ENCODE data around the gene SLC13A2. TPM values are rescaled to one million over a fixed set of nuclear protein-coding genes. Genes with fewer than 3 reads are reported as not detected.

SLC13A2 gene
- total and polyA plus RNA-seq, 11 donors: 0.03 TPM; not detected in 10

DNA sequence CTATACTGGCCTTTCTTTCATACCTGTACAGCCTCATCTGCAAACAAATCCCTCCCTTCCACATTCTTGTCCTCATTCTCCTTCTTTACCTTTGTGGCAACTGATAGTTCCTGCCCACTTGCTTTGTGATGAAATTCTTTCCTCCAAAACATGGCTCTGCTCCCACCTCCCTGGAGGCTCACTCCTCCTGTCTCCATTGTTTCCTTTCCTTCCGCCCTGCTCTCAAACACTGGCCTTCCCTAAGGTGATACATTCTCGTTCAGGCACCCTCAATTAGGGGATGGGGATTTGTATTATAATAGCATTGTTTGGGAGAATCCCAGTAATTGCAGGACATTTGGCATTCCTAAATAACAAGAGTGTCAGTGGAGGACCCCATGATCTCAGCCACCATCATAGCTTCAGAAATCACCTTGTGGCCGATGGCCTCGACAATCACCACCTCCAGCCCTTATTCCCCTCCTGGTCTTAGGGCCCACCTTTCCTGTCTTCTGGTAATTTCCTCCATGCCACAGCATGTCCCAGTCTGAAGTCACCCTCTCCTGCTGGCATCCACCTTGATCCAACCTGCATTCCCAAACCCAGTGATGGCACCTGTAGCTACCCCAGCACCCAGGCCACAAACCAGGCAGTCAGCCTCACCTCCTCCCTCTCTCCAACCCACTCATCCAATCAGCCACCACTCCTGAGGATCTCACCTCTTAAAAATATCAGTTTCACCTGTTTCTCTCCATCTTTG is 71.1 kb downstream of the SLC13A2 start:
- H3K4me3 ChIP-seq: no peak overlapping the region
- H3K4me1 ChIP-seq: peaks cover 0 to 18% (median under 1%) of the 10 kb centered on the region in 12 donors
- H3K36me3 ChIP-seq: peaks cover 0 to 12% (median 6%) of the 10 kb centered on the region in 9 donors
- no peak for TF ChIP-seq POLR2A (IDR thresholded peaks at IDR 0.05)
- TF ChIP-seq, protein P1, sequence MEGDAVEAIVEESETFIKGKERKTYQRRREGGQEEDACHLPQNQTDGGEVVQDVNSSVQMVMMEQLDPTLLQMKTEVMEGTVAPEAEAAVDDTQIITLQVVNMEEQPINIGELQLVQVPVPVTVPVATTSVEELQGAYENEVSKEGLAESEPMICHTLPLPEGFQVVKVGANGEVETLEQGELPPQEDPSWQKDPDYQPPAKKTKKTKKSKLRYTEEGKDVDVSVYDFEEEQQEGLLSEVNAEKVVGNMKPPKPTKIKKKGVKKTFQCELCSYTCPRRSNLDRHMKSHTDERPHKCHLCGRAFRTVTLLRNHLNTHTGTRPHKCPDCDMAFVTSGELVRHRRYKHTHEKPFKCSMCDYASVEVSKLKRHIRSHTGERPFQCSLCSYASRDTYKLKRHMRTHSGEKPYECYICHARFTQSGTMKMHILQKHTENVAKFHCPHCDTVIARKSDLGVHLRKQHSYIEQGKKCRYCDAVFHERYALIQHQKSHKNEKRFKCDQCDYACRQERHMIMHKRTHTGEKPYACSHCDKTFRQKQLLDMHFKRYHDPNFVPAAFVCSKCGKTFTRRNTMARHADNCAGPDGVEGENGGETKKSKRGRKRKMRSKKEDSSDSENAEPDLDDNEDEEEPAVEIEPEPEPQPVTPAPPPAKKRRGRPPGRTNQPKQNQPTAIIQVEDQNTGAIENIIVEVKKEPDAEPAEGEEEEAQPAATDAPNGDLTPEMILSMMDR (IDR thresholded peaks at IDR 0.05): no peak
- H3K27me3 ChIP-seq: no peaks in the 10 kb centered on the region
- no peaks in the 10 kb centered on the region for H3K9me3 ChIP-seq
- peak in 1 of 5 donors; percentile 10 for DNase-seq
- WGBS, 4 donors: 73 to 79% (median 76%) methylated on average over 4 of the region's 4 CpGs
- intact Hi-C loops (cut with DNase I): loop anchor here in 8 of 10 donors (2.0 to 10.0 kb wide), 5 partner anchors 46 to 70 kb away; partner anchors contain the start of gene RSKR (in 4 of the 8)
- ATAC-seq: no peak
- no peak overlapping the region for H3K27ac ChIP-seq

DNA sequence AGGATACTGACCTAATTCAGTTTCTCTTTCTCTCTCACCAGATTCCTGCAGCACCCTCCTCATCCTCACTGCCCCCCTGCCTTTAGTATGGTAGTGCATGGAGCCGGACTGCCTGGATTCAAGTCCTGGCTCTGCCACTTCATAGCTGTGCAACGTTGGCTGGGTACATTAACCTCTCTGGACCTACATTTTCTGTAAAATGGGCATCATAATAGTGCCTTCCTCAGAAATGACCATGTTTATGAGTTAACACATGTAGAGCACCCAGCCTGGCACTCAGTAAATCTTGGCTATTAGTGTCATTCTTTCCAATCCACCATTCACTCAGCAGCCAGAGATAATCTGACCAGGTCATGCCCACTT is 71.7 kb downstream of the SLC13A2 start:
- no peak for TF ChIP-seq POLR2A (IDR thresholded peaks at IDR 0.05)
- TF ChIP-seq, protein P1 (IDR thresholded peaks at IDR 0.05): no peak
- Histone ChIP-seq H3K9me3 (no peaks in the 10 kb centered on the region), H3K36me3 (peaks cover 0 to 12% (median 6%) of the 10 kb centered on the region in 9 donors), H3K4me3 (no peak overlapping the region), H3K4me1 (peaks cover 0 to 23% (median 1%) of the 10 kb centered on the region in 12 donors), H3K27ac (no peak overlapping the region), H3K27me3 (no peaks in the 10 kb centered on the region)
- no peak for ATAC-seq
- WGBS, 4 donors: 76 to 86% (median 84%) methylated on average over 2 of the region's 2 CpGs
- DNase-seq: no peak
- intact Hi-C loops (cut with DNase I): loop anchor here in 6 of 10 donors (2.0 to 10.0 kb wide), 4 partner anchors 46 to 70 kb away; partner anchors contain the start of gene RSKR (in 4 of the 6)

GRCh38 chr17:28545787-28546415 is 72.5 kb downstream of the SLC13A2 start:
- no peak overlapping the region for H3K27ac ChIP-seq
- DNase-seq (peak in 1 of 5 donors; percentile 40), ATAC-seq (no peak)
- peaks cover 0 to 31% (median 5%) of the 10 kb centered on the region in 12 donors for H3K4me1 ChIP-seq
- intact Hi-C loops (cut with DNase I): loop anchor here in 6 of 10 donors (2.0 to 10.0 kb wide), 4 partner anchors 47 to 69 kb away; partner anchors contain the start of gene RSKR (in 4 of the 6)
- no peaks in the 10 kb centered on the region for H3K9me3 ChIP-seq
- TF ChIP-seq POLR2A (IDR thresholded peaks at IDR 0.05): no peak
- TF ChIP-seq, protein P1 (IDR thresholded peaks at IDR 0.05): no peak
- 68 to 77% (median 72%) methylated on average over 6 of the region's 6 CpGs for WGBS, 4 donors
- no peaks in the 10 kb centered on the region for H3K27me3 ChIP-seq
- no peak overlapping the region for H3K4me3 ChIP-seq
- H3K36me3 ChIP-seq: peaks cover 0 to 12% (median 6%) of the 10 kb centered on the region in 9 donors

DNA sequence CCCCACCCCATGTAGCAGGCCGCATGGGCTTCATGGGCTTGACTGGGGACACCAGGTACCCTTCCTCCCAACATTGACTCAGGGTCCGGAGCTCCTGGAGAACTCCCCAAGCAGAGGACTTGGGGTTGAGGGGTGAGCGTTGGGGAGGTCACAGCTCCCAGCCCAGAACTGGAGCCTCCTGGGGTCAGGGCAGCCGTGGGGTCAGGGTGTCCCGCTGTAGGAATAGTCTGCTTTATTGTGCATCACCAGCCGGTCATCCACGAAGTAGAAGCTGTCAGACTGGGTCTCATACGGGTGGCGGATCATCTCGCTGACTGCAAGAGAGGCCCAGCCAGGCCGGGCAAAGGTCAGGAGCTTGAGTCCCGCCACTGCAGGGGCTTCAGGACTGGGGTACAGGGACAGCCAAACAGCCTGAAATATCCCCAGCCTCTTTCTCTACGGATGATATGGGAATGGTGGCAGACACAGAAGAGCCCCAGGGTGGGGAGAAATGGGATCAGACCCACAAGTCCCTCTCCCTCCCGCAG is 73.7 kb downstream of the SLC13A2 start:
- no peak overlapping the region for H3K4me3 ChIP-seq
- no peaks in the 10 kb centered on the region for H3K27me3 ChIP-seq
- peak in 1 of 5 donors; percentile 52 for DNase-seq
- TF ChIP-seq, protein P1 (IDR thresholded peaks at IDR 0.05): no peak
- TF ChIP-seq POLR2A (IDR thresholded peaks at IDR 0.05): no peak
- H3K9me3 ChIP-seq: no peaks in the 10 kb centered on the region
- H3K4me1 ChIP-seq: peaks cover 0 to 43% (median 9%) of the 10 kb centered on the region in 12 donors
- H3K27ac ChIP-seq: peak overlapping the region in 1 of 12 donors; percentile 84
- WGBS, 4 donors: 92 to 94% (median 93%) methylated on average over 12 to 14 of the region's 14 CpGs
- intact Hi-C loops (cut with DNase I): loop anchor here in 5 of 10 donors (5.0 to 10.0 kb wide), 3 partner anchors 55 to 68 kb away; partner anchors contain the start of gene RSKR (in 4 of the 5)
- H3K36me3 ChIP-seq: peaks cover 0 to 12% (median 6%) of the 10 kb centered on the region in 9 donors
- ATAC-seq: no peak

All from heart left ventricle (tissue), 16 donors.